ENCODE measurements around the gene ZDHHC5. TPM values are rescaled to one million over a fixed set of nuclear protein-coding genes. Genes with fewer than 3 reads are reported as not detected.

Gene ZDHHC5
- total and polyA plus RNA-seq, 2 of the 13 experiments (the other 11 are each of a cell fraction or from before 2014, with no cell fraction given): 26.6 to 34.0 TPM

GRCh38 chr11:57639321-57640067 lies 28.4 kb upstream of the ZDHHC5 start (continued):
- no peak for TF ChIP-seq HOMEZ (CRISPR knock-in tag; IDR thresholded peaks at IDR 0.05; ENCODE audit: low read depth)
- peak; percentile 33 for TF ChIP-seq HDAC2 (CRISPR knock-in tag; IDR thresholded peaks at IDR 0.05)
- no peak for TF ChIP-seq CC2D1A (CRISPR knock-in tag; IDR thresholded peaks at IDR 0.05)
- 0 out of 4 replicates have a peak, but pooled peaks of 1 of the 2 experiments have one; percentile 2 for TF ChIP-seq EP300 (IDR thresholded peaks at IDR 0.05; ENCODE audit: low read depth in 2 of 2, low read length in 2 of 2)
- TF ChIP-seq EP300 (CRISPR knock-in tag; IDR thresholded peaks at IDR 0.05; ENCODE audit: borderline replicate concordance): no peak
- TF ChIP-seq ZBTB2 (CRISPR knock-in tag; IDR thresholded peaks at IDR 0.05; ENCODE audit: low read depth): no peak
- no peak for TF ChIP-seq ZNF879 (CRISPR knock-in tag; IDR thresholded peaks at IDR 0.05)
- no peak for TF ChIP-seq ZNF282 (IDR thresholded peaks at IDR 0.05; ENCODE audit: partially characterized antibody)
- peak; percentile 35 for TF ChIP-seq THAP11 (CRISPR knock-in tag; IDR thresholded peaks at IDR 0.05)
- no peak for TF ChIP-seq ESRRA (CRISPR knock-in tag; IDR thresholded peaks at IDR 0.05; ENCODE audit: low read depth)
- peak; percentile 32; the same call in 1 of the 2 replicates for TF ChIP-seq GMEB1 (CRISPR knock-in tag; IDR thresholded peaks at IDR 0.05; ENCODE audit: borderline replicate concordance)
- no peak; the same call in 1 of the 2 replicates for TF ChIP-seq ZNF556 (CRISPR knock-in tag; IDR thresholded peaks at IDR 0.05; ENCODE audit: borderline replicate concordance)
- no peak for TF ChIP-seq ZNF577 (CRISPR knock-in tag; IDR thresholded peaks at IDR 0.05; ENCODE audit: borderline replicate concordance, low read depth)
- TF ChIP-seq ZNF276 (CRISPR knock-in tag; IDR thresholded peaks at IDR 0.05; ENCODE audit: low read depth): no peak
- TF ChIP-seq SMYD3 (CRISPR knock-in tag; IDR thresholded peaks at IDR 0.05): no peak
- TF ChIP-seq ATF6 (CRISPR knock-in tag; conservative IDR thresholded peaks at IDR 0.05): no peak
- no peak for TF ChIP-seq ZNF414 (CRISPR knock-in tag; IDR thresholded peaks at IDR 0.05)
- 0 out of 2 replicates have a peak, but pooled peaks have one; percentile 37 for TF ChIP-seq ZNF20 (CRISPR knock-in tag; IDR thresholded peaks at IDR 0.05)
- TF ChIP-seq KDM5B (CRISPR knock-in tag; IDR thresholded peaks at IDR 0.05; ENCODE audit: borderline replicate concordance): peak; percentile 55
